CD14-positive monocyte (primary cell): Measurements from ENCODE around the gene KNSTRN. TPM values are rescaled to one million over a fixed set of nuclear protein-coding genes. Genes with fewer than 3 reads are reported as not detected.

Experiments
- DNase-seq, 3 donors: peaks; one replicate each; pipeline ENCODE4 v3.0.0-alpha.2; 2011 to 2022
- H2AFZ ChIP-seq: 2 replicates; pipeline ENCODE4 v1.6.0; 2012; ENCODE audit warnings: mild to moderate bottlenecking, low read depth, low read length, inconsistent platforms; ENCODE audit not compliant: insufficient read depth, poor library complexity, severe bottlenecking
- H3K27ac ChIP-seq, 2 donors: 1 replicate in 1 of 2; 2 replicates in 1 of 2; pipeline ENCODE4 v1.5.1; 2012 to 2013; ENCODE audit warnings: low read length in 2 of 2, control low read depth in 1 of 2, inconsistent platforms in 1 of 2, low read depth in 1 of 2, mild to moderate bottlenecking in 1 of 2
- H3K27me3 ChIP-seq, 2 donors: one replicate each; pipeline versions ENCODE4 v1.6.0 to v1.6.1; 2011 to 2013; ENCODE audit warnings: low read length in 2 of 2; ENCODE audit not compliant: control insufficient read depth in 2 of 2, insufficient read depth in 2 of 2
- H3K36me3 ChIP-seq, 2 donors: replicated peaks in 1 of 2; 1 replicate in 1 of 2; 2 replicates in 1 of 2; pipeline versions ENCODE4 v1.5.1 to v1.6.1; 2012 to 2013; ENCODE audit warnings: low read length in 2 of 2, control low read depth in 1 of 2, inconsistent platforms in 1 of 2, mild to moderate bottlenecking in 1 of 2; ENCODE audit not compliant: insufficient read depth in 2 of 2, control insufficient read depth in 1 of 2
- H3K4me1 ChIP-seq, 2 donors: 1 replicate in 1 of 2; 2 replicates in 1 of 2; pipeline versions ENCODE4 v1.5.1 to v1.6.1; 2012 to 2013; ENCODE audit warnings: low read length in 2 of 2, control low read depth in 1 of 2, inconsistent platforms in 1 of 2, mild to moderate bottlenecking in 1 of 2, moderate library complexity in 1 of 2; ENCODE audit not compliant: insufficient read depth in 2 of 2, control insufficient read depth in 1 of 2
- H3K4me2 ChIP-seq: replicated peaks from 2 replicates; pipeline ENCODE3; 2012; ENCODE audit warnings: low read length, moderate library complexity, mild to moderate bottlenecking; ENCODE audit not compliant: poor library complexity, severe bottlenecking; ENCODE audit errors: extremely low read depth
- H3K4me3 ChIP-seq, 3 experiments: fragments of 200-600 bp in 1 of 3; sonication (generic) in 1 of 3; replicated peaks in 1 of 3; 1 replicate in 2 of 3; 2 replicates in 1 of 3; pipeline ENCODE4 v1.5.1; 2011 to 2013; ENCODE audit warnings: low read length in 3 of 3, mild to moderate bottlenecking in 3 of 3, control low read depth in 2 of 3, low read depth in 2 of 3, inconsistent platforms in 1 of 3, moderate library complexity in 1 of 3
- H3K79me2 ChIP-seq: 2 replicates; pipeline ENCODE4 v1.6.0; 2012; ENCODE audit warnings: mild to moderate bottlenecking, control low read depth, inconsistent platforms, low read length, moderate library complexity; ENCODE audit not compliant: insufficient read depth
- H3K9ac ChIP-seq: 2 replicates; pipeline ENCODE4 v1.6.0; 2017; ENCODE audit warnings: low read length, mild to moderate bottlenecking; ENCODE audit not compliant: insufficient read depth, poor library complexity, severe bottlenecking
- H3K9me3 ChIP-seq, 2 donors: replicated peaks in 1 of 2; 1 replicate in 1 of 2; 2 replicates in 1 of 2; pipeline versions ENCODE4 v1.5.1 to v1.6.1; 2012 to 2013; ENCODE audit warnings: low read length in 2 of 2, control low read depth in 1 of 2; ENCODE audit not compliant: control insufficient read depth in 1 of 2, insufficient read depth in 1 of 2
- H4K20me1 ChIP-seq: 2 replicates; pipeline ENCODE4 v1.6.0; 2012; ENCODE audit warnings: mild to moderate bottlenecking, low read length, control low read depth, moderate library complexity; ENCODE audit not compliant: insufficient read depth
- H3K27ac Mint-ChIP-seq, 7 donors: one replicate each; pipeline ENCODE4 v1.8.0; 2020; ENCODE audit warnings: mild to moderate bottlenecking in 7 of 7, mixed read lengths in 7 of 7, moderate library complexity in 6 of 7, inconsistent platforms in 2 of 7
- H3K27me3 Mint-ChIP-seq, 3 donors: one replicate each; pipeline ENCODE4 v1.8.0; 2021 to 2022; ENCODE audit warnings: low read depth in 3 of 3, mild to moderate bottlenecking in 3 of 3, mixed read lengths in 3 of 3, moderate library complexity in 3 of 3, inconsistent platforms in 1 of 3
- H3K36me3 Mint-ChIP-seq, 2 donors: one replicate each; pipeline ENCODE4 v1.8.0; 2020; ENCODE audit warnings: mixed read lengths in 2 of 2, inconsistent platforms in 1 of 2, mild to moderate bottlenecking in 1 of 2
- H3K4me1 Mint-ChIP-seq: one replicate; pipeline ENCODE4 v1.8.0; 2020; ENCODE audit warnings: mild to moderate bottlenecking, mixed read lengths
- H3K4me3 Mint-ChIP-seq, 2 donors: one replicate each; pipeline ENCODE4 v1.8.0; 2020; ENCODE audit warnings: mild to moderate bottlenecking in 2 of 2, mixed read lengths in 2 of 2, moderate library complexity in 1 of 2
- H3K9me3 Mint-ChIP-seq, 7 donors: one replicate each; pipeline ENCODE4 v1.8.0; 2020 to 2022; ENCODE audit warnings: mixed read lengths in 7 of 7, mild to moderate bottlenecking in 6 of 7, moderate library complexity in 6 of 7, inconsistent platforms in 2 of 7
- CTCF ChIP-seq: fragments of 200-600 bp; IDR thresholded peaks from one replicate; pipeline ENCODE4 v1.8.0; 2022; ENCODE audit warnings: antibody characterized with exemption, mild to moderate bottlenecking
- WGBS: methylation state at CpG from one replicate; pipeline ENCODE4 v1.1.5; 2013; ENCODE audit warnings: missing lambda C conversion rate; ENCODE audit not compliant: insufficient coverage; 5-methylcytosine and 5-hydroxymethylcytosine counted together
- intact Hi-C, 2 donors: fragments of 100-400 bp; cut with micrococcal nuclease; formaldehyde crosslinking; loops; one replicate each; pipeline versions ENCODE4 v1.15.0 to v1.15.1; 2023
- polyA plus RNA-seq, 3 donors: library from polyadenylated mRNA; depleted of rRNA in 1 of 3; unstranded in 2 of 3; stranded (reverse) in 1 of 3; fragments of 300-500 nt in 2 of 3; fragments of >200 nt in 1 of 3; fragmentation: Illumina TruSeq in 2 of 3; gene quantifications; 1 replicate in 2 of 3; 2 replicates in 1 of 3; pipeline ENCODE4 v1.2.3, GENCODE V29; 2012 to 2021

KNSTRN gene
- polyA plus RNA-seq, 3 donors: 5.4 to 10.0 (median 7.9) TPM

GRCh38 chr15:40443846-40444245 lies 61.3 kb downstream of the KNSTRN start:
- Mint-ChIP-seq H3K9me3 (peaks cover 0 to 11% (median 3%) of the 10 kb centered on the region in 7 donors), H3K4me3 (no peak overlapping the region), H3K4me1 (peaks cover 37% of the 10 kb centered on the region), H3K27me3 (peaks cover 33 to 46% (median 34%) of the 10 kb centered on the region in 3 donors), H3K27ac (no peak overlapping the region), H3K36me3 (peaks cover 13 to 24% of the 10 kb centered on the region in 2 donors)
- Histone ChIP-seq H3K4me1 (peaks cover 13 to 30% of the 10 kb centered on the region in 2 donors), H3K9me3 (no peaks in the 10 kb centered on the region), H3K27me3 (peaks cover 9 to 25% of the 10 kb centered on the region in 2 donors), H3K79me2 (peaks cover 62% of the 10 kb centered on the region), H3K4me2 (no peak overlapping the region), H3K27ac (no peak overlapping the region), H4K20me1 (peaks cover 59% of the 10 kb centered on the region), H3K9ac (no peak overlapping the region), H3K4me3 (no peak overlapping the region), H2AFZ (no peak overlapping the region), H3K36me3 (no peaks in the 10 kb centered on the region)
- intact Hi-C loops: loop anchor here in 1 of 2 donors (5.0 kb wide), 1 partner anchor 63 kb away; no protein-coding TSS in a partner anchor
- WGBS: 17% methylated on average over 1 of the region's 3 CpGs
- no peak for DNase-seq
- no peak for TF ChIP-seq CTCF

Other genes with a start within 250 kb of the KNSTRN start
- gene BUB1B, start 221.7 kb upstream of the KNSTRN start, polyA plus RNA-seq: under 1 TPM in 2 of 3 donors, not detected in 1; 0.01 to 0.51 TPM
- gene PAK6, start 143.7 kb upstream of the KNSTRN start, polyA plus RNA-seq: under 1 TPM in 1 of 3 donors, not detected in 2; 0.03 TPM
- not detected for gene ANKRD63, start 99.7 kb upstream of the KNSTRN start, polyA plus RNA-seq
- 1,000 to 10,000 TPM in 1 of 3 donors, 10 to 100 TPM in 2; 56.5 to 1,191 (median 74.5) TPM for gene PLCB2, start 74.8 kb upstream of the KNSTRN start, polyA plus RNA-seq
- 10 to 100 TPM in 1 of 3 donors, 1 to 10 TPM in 2; 5.1 to 19.6 (median 8.3) TPM for gene INAFM2, start 59.0 kb upstream of the KNSTRN start, polyA plus RNA-seq
- gene CCDC9B, start 41.8 kb upstream of the KNSTRN start, polyA plus RNA-seq: 1 to 10 TPM in 1 of 3 donors, under 1 TPM in 2; 0.13 to 2.2 (median 0.39) TPM
- gene PHGR1, start 31.7 kb upstream of the KNSTRN start, polyA plus RNA-seq: not detected
- under 1 TPM in 2 of 3 donors, not detected in 1; 0.01 TPM for gene DISP2, start 24.5 kb upstream of the KNSTRN start, polyA plus RNA-seq
- gene IVD, start 23.1 kb downstream of the KNSTRN start, polyA plus RNA-seq: 10 to 100 TPM; 28.6 to 46.3 (median 31.3) TPM
- 1 to 10 TPM in 1 of 3 donors, under 1 TPM in 2; 0.67 to 8.9 (median 0.79) TPM for gene BAHD1, start 58.2 kb downstream of the KNSTRN start, polyA plus RNA-seq
- 1 to 10 TPM in 2 of 3 donors, under 1 TPM in 1; 0.85 to 5.2 (median 1.2) TPM for gene CHST14, start 88.3 kb downstream of the KNSTRN start, polyA plus RNA-seq
- 10 to 100 TPM in 2 of 3 donors, 1 to 10 TPM in 1; 7.5 to 37.3 (median 30.8) TPM for gene CCDC32, start 182.3 kb downstream of the KNSTRN start, polyA plus RNA-seq
- 1 to 10 TPM; 1.1 to 6.3 (median 4.3) TPM for gene RPUSD2, start 186.6 kb downstream of the KNSTRN start, polyA plus RNA-seq
- gene KNL1, start 211.5 kb downstream of the KNSTRN start, polyA plus RNA-seq: under 1 TPM; 0.13 to 0.38 (median 0.16) TPM